Lower leg skin (tissue), 3 donors: ENCODE measurements around the gene EEF2K.

Experiments used
- POLR2A ChIP-seq, 2 donors: fragments of 450-650 bp; IDR thresholded peaks; one replicate each; pipeline ENCODE4 v1.6.1; 2016 to 2017; ENCODE audit warnings: antibody characterized with exemption in 2 of 2, mild to moderate bottlenecking in 1 of 2, moderate library complexity in 1 of 2
- TF ChIP-seq, protein P1 (sequence below), 3 donors: fragments of 450-650 bp; IDR thresholded peaks; one replicate each; pipeline ENCODE4 v1.5.1; 2016; ENCODE audit warnings: antibody characterized with exemption in 3 of 3, mild to moderate bottlenecking in 3 of 3, moderate library complexity in 2 of 3

DNA sequence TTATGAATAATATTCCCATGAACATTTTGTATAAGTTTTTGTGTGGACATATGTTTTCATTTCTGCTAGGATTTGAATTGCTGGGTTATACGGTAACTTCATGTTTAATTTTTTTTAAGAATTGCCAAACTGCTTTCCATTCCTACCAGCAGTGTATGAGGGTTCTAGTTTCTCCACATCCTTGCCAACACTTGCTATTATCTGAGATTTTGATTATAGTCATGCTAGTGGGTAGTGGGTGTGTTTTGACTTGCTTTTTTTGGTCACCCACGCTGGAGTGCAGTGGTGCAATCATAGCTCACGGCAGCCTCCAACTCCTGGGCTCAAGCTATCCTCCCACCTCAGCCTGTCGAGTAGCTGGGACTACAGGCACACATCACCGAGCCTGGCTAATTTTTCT lies 3.0 kb upstream of the EEF2K start:
- TF ChIP-seq POLR2A (IDR thresholded peaks at IDR 0.05): no peak
- TF ChIP-seq, protein P1, sequence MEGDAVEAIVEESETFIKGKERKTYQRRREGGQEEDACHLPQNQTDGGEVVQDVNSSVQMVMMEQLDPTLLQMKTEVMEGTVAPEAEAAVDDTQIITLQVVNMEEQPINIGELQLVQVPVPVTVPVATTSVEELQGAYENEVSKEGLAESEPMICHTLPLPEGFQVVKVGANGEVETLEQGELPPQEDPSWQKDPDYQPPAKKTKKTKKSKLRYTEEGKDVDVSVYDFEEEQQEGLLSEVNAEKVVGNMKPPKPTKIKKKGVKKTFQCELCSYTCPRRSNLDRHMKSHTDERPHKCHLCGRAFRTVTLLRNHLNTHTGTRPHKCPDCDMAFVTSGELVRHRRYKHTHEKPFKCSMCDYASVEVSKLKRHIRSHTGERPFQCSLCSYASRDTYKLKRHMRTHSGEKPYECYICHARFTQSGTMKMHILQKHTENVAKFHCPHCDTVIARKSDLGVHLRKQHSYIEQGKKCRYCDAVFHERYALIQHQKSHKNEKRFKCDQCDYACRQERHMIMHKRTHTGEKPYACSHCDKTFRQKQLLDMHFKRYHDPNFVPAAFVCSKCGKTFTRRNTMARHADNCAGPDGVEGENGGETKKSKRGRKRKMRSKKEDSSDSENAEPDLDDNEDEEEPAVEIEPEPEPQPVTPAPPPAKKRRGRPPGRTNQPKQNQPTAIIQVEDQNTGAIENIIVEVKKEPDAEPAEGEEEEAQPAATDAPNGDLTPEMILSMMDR (IDR thresholded peaks at IDR 0.05): no peak
